GM18861 (cell line): Measurements from ENCODE around the gene KCNQ1OT1.

Experiments used
- ATAC-seq: cut with Tn5 transposase; IDR thresholded peaks from one replicate; pipeline ENCODE4 v1.9.1; 2021; ENCODE audit not compliant: unreplicated experiment

Gene KCNQ1OT1

DNA sequence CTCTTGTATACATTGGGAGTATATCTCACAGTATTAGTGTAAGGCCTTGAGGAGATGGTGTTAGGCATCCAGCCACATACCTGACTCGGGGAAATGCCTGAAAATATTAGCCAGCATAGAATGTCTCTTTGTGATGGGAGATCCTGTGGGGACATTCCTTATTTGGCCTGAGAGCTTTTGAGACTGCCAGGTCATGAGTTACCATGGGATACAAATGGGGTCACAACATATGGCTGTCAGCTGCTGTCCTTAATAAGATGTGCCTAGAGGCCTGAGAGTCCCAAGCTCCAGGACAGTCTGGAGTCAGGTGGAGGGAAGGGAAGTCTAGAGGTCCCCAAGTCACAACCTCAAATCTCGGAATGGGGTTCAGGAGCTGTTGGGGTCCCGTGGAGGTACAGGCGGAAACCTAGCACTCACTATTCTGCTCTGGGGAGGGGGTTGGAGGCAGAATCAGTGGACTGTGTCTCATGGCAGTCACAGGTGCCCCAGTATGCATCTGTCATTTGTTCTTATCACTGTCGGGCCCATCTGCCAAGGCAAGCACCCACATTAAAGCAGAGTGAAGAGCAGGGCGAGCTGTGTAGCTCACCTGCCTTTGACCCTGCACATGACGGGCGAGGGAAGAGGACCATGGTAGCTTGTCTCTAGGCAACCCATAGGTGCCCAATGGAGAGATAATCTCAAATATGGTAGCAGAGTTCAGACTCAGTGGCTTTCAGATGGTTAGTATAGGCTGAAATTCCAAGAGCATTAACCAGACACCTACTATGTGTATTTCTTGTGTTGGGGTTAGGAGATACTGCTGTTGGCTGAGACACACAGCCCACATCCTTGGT lies 29.9 kb downstream of the KCNQ1OT1 start:
- ATAC-seq: no peak

DNA sequence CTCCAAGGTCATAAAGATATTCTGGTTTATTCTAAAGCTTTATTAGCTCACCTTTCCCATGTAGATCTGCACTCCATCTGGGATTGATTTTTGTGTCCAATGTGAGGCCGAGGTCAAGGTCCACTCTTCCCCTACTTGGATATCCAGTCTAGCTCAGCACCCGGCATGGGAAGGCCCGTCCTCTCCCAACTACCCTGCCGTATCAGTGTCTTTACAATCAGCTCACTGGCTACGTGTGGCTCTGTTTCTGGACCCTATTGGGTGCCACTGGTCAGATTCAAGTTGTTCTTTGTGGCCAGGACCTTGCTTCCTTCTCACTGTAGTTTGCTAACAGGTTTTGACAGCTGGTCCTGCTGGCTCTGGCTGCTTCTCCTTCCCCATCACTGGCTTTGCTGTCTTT lies 30.9 kb downstream of the KCNQ1OT1 start:
- no peak for ATAC-seq

DNA sequence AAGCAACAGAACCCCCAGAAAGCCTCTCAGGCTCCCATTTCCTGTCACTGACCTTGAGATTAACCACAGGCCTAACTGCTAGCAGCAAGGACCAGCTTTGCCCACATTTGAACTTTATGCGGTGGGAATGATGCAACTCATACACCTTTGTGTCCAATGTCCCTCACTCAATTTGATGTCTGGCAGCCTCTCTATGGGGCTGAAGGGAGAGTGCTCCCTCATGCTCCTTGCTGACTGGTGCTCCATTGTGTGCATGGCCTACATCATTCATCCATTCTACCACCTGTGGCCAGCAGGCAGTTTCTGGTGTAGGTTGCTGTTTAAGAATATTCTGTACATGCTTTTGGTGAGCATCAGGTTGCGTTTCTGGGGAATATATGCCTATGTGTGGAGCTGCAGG lies 31.9 kb downstream of the KCNQ1OT1 start:
- no peak for ATAC-seq

DNA sequence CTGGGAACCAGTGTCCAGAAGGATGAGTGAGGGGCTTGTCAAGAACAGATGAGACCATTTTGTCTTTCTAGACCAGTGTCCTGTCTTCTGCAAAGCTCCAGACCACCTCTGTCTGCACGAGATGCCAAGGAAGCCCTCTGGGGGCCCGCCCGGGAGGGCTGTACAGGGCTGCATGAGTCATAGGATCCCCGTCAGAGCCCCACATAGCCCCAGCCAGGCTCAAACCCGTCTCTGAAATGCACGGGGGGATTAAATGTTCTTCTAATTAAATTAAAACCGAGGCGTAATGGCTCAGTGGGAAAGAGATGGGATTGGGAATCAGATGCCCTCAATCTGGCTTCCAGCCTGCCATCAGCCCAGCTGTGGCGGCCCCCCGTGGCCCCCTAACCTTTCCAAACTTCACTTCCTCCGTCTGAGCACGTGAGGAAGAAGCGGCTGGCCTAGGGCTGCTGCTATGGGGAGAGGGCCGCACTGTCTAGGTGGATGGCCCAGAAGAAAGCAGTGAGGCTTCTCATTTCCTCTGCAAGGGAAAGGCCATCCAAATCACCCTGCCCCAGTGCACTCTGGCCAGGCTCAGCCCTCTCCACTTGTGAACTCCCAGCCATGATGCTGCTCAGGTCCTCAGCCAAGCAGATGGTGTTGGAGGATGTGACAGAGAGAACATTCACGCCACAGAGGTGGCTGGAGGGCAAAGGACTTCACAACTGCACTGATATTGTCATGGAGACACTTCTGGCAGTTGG lies 32.8 kb downstream of the KCNQ1OT1 start:
- ATAC-seq: no peak

DNA sequence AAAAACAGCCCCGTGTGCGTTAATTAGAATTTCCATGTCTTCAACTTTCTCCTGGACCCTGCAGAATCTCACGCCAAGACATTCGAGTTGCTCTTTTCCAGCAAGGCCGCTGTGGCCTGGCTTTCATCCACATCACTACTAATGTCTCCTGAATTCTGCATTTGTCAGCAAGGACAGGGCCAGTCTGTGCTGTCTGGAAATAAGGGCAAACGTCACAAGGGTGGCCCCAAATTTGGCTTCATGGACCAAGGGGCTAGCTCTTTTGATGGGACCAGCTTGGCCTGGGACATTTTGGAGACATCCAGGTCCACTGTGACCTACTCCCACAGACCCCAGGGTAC lies 33.4 kb downstream of the KCNQ1OT1 start:
- no peak for ATAC-seq

DNA sequence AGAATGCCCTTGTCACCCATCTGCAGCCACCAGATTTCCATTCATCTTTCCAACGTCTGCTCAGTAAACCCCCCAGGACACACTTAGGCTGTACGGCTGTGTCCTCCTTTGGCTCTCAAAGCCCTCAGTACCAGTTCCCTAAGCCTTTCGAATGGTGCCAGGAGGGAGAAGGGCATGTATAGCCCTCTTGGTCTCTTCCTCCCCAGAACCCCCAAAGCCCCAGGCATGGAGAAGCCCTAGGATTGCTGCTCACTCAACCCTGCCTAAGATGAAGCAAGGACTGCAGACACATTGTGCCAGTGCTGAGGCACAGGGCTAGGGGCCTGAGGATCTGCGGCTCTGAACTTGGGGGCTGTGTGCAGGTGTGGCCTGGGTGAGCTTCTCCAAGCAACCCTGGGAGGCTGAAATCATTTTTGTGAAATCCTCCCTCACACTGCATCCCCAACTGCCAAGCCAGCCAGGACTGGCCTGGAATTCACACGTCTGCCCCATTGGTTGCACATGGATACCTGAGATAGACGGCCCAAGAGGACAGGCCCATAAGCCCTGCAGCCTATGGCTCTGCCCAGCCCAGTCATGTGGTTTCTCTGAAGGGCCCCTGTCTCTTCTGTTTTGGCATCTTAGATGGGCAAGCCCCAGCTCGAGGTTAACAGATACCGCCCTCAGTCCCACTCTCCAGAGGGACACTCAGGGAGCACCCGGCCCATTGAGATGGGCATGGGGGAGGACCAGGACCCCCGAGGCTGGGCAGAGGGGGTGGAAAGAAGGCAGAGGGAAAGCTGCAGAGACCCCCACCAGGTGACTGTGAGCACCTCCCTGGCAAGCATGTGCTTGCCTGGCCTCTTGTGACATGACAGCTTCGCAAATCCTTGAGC lies 34.0 kb downstream of the KCNQ1OT1 start:
- no peak for ATAC-seq

DNA sequence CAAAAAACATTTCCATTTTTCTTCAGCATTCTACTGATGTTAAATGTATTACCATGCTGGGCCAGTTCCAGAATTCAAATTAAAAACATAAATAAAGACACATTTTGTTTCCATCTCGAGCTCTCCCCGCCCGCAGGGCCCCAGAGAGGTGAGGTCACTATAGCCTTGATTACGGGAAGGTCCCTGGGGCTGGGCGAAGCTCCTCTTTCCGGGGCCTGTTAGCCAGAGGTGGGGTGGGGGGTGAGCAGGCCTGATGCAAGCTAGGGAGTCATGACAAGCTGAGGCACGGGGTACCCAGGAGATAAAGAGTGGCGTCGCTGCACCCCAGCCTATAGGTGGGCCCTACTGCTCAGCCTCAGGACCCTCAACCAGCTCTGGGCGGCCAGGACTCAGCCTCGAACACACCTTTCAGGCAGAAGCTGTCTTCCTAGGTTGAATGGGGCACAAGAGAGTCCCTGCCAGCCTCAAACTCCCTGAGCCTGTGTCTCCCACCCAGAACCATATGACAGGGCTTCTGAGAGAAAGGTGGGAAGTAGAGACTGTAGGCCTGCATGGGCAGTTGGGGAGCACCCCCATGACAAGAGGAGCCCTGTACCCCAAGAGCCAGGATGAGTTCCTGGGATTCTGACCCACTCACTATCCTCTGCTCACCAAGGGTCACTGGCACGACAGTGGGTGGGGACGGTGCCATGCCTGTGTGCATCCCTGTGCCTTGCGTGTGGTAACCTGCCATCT lies 34.8 kb downstream of the KCNQ1OT1 start:
- no peak for ATAC-seq

DNA sequence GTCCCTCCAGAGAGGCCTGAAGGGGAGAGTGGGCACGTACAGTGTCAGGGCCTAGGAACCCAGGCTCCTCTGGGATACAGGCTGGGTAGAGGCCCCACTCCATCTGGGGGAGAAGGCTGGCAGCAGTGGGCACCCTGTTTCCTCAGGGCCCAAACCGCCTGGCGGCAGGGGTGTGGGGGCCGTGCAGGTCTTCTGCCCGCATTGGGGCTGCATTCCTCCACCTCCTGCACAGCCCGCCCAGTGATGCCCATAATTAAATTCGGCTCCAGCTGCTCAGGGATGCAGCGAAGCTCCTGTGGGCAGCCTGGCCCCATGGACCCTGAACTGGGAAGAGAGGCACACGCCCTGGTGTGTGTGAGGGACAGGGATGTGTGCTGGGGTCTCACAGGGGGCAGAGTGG lies 35.4 kb downstream of the KCNQ1OT1 start:
- no peak for ATAC-seq

DNA sequence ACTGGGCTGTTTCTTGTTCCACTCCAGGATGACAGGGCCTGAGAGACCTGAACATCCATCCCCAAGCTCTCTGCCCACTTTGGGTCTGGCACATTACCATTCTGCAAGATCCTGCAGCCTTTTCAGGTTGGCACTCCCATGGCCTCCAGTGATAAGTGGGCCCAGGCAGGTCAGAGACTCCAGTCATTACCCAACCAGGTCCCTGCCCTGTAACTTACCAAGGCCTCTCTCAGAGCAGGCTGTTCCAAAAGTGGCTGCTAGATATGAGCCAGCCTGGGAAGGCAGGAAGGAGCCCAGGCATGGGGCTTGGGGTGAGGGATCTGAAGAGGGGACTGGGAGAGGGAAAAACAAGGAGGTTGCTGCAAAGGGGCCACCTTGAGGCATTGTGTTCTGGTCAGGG lies 35.9 kb downstream of the KCNQ1OT1 start:
- ATAC-seq: no peak

DNA sequence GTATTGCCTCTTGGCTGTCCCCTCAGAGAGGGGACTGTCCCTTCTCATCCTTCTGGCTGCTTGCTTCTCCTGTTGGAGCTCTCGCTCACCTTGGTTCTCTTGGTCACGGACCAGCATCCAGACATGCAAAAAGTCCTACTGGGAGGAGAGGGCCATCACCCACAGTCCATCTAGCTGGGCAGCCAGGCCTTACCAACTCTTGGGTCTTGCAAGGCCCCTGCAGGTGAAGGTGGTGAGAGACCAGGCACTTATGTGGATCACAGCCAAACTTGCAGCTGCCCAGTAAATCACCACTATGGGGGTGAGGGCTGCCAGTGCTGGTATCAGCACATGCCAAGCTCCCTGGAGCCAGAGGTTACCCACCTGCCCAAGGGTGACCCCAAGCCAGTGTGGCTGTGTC lies 36.3 kb downstream of the KCNQ1OT1 start:
- ATAC-seq: no peak

DNA sequence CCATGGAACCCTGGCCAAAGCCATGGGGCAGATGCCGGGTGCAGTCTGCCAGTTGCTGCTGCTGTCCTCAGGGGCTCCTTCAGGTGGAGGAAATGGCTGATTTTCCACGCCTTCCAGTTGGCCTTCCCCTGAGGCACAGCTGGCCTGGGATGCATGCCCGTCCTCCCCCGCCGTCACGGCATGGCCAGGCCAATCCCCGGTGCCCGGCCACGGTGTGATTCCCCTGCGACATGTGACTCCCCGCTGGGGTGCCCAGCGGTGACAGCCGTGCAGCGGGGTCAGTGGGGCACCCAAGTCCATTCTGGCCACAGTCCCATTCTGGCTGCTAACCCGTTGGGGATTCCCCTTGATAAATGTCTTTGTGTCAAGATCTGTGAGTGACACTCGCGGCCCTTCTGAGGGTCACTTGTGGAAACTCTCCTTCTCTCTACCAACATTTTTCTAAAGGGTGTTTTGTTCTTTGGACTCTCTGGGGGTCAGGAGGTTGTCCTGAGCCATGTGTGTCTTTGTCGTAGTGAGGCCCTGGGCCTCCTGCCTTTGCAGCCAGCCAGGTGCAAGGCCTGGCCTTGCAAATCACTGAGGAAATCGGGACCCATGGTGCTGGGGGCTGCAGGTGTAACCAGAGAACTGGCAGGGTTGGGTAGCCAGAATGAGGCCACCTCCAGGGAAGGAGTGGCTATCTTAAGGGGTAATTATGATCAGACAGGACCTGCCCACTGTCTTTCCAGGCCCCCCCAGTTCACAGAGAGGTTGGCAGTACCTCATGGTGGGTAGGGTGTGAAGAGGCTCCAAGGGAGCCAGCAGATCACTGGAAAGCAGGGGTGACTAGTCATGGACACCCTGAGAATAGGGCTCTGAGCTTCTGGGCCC lies 37.1 kb downstream of the KCNQ1OT1 start:
- no peak for ATAC-seq

DNA sequence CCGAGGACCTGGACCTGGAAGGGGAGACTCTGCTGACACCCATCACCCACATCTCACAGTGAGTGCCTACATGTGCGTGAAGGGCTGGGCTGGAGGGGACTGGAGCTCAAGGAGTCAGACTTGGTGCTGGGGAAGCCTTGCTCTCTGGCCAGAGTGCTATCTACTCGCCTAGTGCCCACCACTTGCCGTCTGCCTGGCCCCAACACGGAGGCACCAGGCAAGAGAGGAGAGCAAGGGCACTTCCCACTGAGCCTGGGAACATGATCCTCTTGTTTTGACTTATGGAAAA lies 37.8 kb downstream of the KCNQ1OT1 start:
- ATAC-seq: no peak

DNA sequence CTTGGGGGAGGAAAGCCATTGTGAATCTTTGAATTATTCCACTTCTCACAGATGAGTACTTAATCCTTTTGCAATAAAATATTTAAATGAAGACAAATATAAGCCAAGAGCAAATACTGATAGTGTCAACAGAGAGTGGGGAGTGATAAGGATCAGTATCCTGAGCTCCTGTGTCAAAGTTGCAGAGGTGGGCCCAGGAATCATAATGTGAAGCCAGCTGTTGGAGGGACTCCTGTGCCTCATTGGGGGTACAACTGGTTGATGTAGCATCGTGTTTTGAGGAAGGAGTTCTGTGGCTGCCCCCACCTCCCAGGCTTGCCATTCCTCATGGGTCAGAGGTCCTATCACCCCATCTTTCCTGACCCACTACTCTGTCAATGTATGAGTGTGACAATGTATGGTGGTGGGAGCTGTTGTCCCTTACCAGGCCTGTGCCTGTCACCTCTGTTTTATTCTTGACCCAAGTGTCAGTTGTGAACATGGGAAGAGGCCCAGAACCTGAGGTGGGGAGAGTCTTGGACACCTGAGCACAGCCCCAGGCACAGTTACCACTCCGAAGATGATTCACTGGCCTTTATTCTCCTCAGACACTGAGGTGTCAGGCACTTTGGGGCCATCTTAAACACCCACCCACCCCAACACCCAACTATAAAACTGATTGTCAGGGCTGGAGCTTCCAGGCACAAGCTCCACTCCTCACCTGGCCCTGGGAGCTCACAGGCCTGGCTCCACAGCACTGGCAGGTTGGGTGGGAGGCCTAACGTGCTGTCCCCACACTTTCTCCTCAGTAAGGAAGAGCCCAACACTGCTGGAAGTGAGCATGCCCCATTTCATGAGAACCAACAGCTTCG lies 38.4 kb downstream of the KCNQ1OT1 start:
- no peak for ATAC-seq

DNA sequence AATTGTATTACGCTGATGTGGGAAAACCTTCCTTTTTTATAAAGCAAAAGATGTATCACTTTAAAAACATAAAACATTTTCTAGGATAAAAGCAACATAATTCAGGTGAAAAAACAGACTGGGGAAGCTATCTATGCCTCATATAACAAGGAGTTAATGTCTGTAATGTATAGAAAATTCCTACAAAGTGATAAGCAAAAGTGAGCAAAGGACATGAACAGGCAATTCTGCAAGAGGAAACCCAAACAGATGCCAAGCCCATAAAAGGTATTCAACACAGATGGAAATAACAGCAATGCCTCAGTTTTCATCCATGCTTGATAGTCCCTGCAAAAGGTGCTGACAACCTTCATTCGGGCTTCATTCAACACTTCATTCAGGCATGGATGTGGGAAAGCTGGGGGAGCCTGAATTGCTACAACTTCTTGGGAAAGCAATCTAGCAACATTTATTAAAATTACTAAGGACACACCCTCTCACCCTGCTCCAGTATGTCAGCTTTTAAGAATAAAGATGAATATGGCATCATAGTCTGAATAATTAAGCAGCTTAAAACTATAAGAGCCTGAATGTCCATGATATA lies 39.3 kb downstream of the KCNQ1OT1 start:
- no peak for ATAC-seq

DNA sequence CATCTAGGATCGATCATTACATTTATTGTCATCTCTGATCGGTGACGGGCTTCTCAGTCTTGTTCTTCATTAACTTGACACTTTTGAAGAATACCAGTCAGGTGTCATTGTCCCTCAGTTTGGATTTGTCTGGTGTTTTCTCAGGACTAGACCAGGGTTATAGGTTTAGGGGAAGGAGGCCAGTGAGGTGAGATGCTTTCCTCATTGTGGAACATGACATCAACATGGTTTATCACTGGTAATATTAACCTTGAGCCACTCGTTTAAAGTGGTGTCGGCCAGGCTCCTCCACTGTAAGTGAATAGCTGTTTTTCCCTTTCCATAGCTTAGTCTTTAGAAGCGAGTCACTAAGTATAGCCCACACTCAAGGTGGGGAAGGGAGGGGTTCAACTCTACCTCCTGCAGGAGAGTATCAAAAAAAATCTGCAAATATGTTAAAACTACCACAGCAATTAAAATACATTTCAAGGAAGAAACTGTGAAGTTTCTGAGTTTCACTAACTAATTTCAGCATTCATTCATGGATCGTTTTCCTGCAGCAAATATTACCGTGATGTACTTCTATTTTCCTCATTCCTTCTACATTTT lies 42.0 kb downstream of the KCNQ1OT1 start:
- ATAC-seq: no peak

DNA sequence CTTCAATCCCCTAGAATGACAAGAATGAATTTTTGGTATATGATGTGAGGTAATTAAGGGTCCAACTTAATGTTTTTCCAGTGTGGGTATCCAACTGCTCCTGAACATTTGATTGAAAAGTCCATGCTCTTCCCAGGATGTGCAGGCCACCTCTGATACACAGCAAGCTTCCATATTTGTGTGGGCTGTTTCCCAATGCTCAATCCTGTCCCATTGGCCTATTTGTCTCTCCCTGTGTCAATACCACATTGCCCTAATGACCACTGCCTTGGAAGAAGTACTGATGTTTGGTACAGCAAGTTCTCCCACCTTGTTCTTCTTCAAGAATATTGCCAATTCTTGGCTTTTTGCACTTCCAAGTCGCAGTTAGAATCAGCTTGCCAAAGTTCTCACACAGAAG lies 42.9 kb downstream of the KCNQ1OT1 start:
- no peak for ATAC-seq

DNA sequence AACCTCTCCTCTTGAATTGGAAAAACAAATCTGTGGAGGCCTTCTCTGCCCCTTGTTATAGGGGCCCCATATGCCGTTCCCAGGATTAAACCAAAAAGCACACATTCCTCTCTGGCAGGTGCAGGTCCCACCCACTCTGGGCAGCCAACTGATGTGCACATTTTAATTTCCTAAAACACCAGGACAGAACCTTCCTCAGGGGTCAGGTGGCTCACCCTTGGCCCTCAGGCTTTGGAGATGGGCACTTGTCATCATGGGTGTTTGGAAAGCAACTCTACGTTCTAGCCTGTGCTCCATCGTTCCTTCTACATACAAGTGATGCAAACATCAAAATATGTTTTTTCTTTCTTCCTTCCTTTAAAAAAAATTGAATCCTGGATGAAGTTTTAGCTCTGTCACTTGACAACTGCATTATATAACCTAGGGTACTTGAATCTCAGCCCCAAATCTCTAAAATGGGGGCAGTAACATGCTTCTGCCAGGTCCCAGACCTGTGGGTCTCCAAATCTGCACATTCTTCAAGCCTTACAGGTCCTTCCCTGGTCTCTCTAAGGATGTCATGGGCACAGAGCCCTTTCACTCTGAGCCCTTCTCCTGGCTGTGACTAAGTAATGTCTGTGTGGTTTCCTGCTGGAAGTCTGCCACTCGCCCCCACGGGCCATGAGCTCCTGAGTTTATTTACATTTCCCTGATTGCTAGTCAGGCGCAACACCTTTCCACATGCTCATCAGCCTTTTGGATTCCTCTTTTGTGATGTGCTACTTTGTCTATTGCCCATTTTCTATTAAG lies 43.8 kb downstream of the KCNQ1OT1 start:
- ATAC-seq: no peak
